WTC11 (cell line): Measurements from ENCODE around the gene TAF3. TPM values are rescaled to one million over a fixed set of nuclear protein-coding genes. Genes with fewer than 3 reads are reported as not detected.

ENCODE experiments used
- ATAC-seq: fragments of 200-7000 bp; cut with Tn5 transposase; 2 replicates; pipeline ENCODE4 v1.10.0; 2021; ENCODE audit warnings: mild to moderate bottlenecking, moderate library complexity
- CTCF ChIA-PET: fragments of 300-600 bp; sonication (Branson Sonifier 250); formaldehyde crosslinking; loops from one replicate; lab custom pipeline; 2021; ENCODE audit warnings: antibody characterized with exemption; lab: Charles Lee
- POLR2A ChIA-PET: fragments of 350-600 bp; sonication (Branson Sonifier 250); formaldehyde crosslinking; loops from one replicate; lab custom pipeline; 2021; ENCODE audit warnings: antibody characterized with exemption; lab: Charles Lee
- DNase-seq: peaks from one replicate; pipeline ENCODE4 v3.0.0; 2021; ENCODE audit warnings: low spot score
- H3K27ac Mint-ChIP-seq: 2 replicates; pipeline ENCODE4 v1.8.0; 2021; ENCODE audit warnings: mixed read lengths
- H3K27me3 Mint-ChIP-seq: 2 replicates; pipeline ENCODE4 v1.8.0; 2021; ENCODE audit warnings: low read depth, mild to moderate bottlenecking, moderate library complexity, mixed read lengths
- H3K36me3 Mint-ChIP-seq: 2 replicates; pipeline ENCODE4 v1.8.0; 2021; ENCODE audit warnings: mixed read lengths
- H3K4me1 Mint-ChIP-seq: 2 replicates; pipeline ENCODE4 v1.8.0; 2022; ENCODE audit warnings: mixed read lengths
- H3K4me3 Mint-ChIP-seq: 2 replicates; pipeline ENCODE4 v1.8.0; 2021; ENCODE audit warnings: mild to moderate bottlenecking, moderate library complexity, mixed read lengths
- H3K9me3 Mint-ChIP-seq: 2 replicates; pipeline ENCODE4 v1.8.0; 2021; ENCODE audit warnings: mixed read lengths
- ATF2 ChIP-seq: sonication (generic); formaldehyde crosslinking; IDR thresholded peaks from 2 replicates; pipeline ENCODE4 v1.8.1; 2022; ENCODE audit warnings: low read depth, missing genetic modification reagents, borderline replicate concordance
- CREM ChIP-seq: sonication (generic); formaldehyde crosslinking; IDR thresholded peaks from 2 replicates; pipeline ENCODE4 v1.8.1; 2022; ENCODE audit warnings: mild to moderate bottlenecking, missing genetic modification reagents, moderate library complexity
- E2F1 ChIP-seq: sonication (generic); formaldehyde crosslinking; IDR thresholded peaks from 2 replicates; pipeline ENCODE4 v1.8.0; 2022; ENCODE audit warnings: mild to moderate bottlenecking, missing genetic modification reagents
- E2F4 ChIP-seq: sonication (generic); formaldehyde crosslinking; IDR thresholded peaks from 2 replicates; pipeline ENCODE4 v1.8.1; 2022; ENCODE audit warnings: low read depth, mild to moderate bottlenecking, moderate library complexity, missing genetic modification reagents, borderline replicate concordance
- JAZF1 ChIP-seq: fragments of 250-450 bp; sonication (Bioruptor Pico); IDR thresholded peaks from 2 replicates; pipeline ENCODE4 v1.9.0; 2021; ENCODE audit warnings: moderate library complexity, mild to moderate bottlenecking, inconsistent platforms
- JUN ChIP-seq: sonication (generic); formaldehyde crosslinking; IDR thresholded peaks from 2 replicates; pipeline ENCODE4 v1.8.0; 2023; ENCODE audit warnings: mild to moderate bottlenecking, missing genetic modification reagents
- NFE2L1 ChIP-seq: sonication (generic); formaldehyde crosslinking; IDR thresholded peaks from 2 replicates; pipeline ENCODE4 v1.8.1; 2023; ENCODE audit warnings: missing genetic modification reagents
- NR3C1 ChIP-seq: sonication (generic); formaldehyde crosslinking; conservative IDR thresholded peaks from 2 replicates; pipeline ENCODE4 v1.8.1; 2023; ENCODE audit warnings: low read depth, mild to moderate bottlenecking, missing genetic modification reagents
- PREB ChIP-seq: sonication (generic); formaldehyde crosslinking; IDR thresholded peaks from 2 replicates; pipeline ENCODE4 v1.8.1; 2022; ENCODE audit warnings: mild to moderate bottlenecking, missing genetic modification reagents, moderate library complexity, borderline replicate concordance
- SP1 ChIP-seq: sonication (generic); formaldehyde crosslinking; conservative IDR thresholded peaks from 2 replicates; pipeline ENCODE4 v1.8.1; 2022; ENCODE audit warnings: missing genetic modification reagents
- USF1 ChIP-seq: sonication (generic); formaldehyde crosslinking; IDR thresholded peaks from 2 replicates; pipeline ENCODE4 v1.8.0; 2022; ENCODE audit warnings: mild to moderate bottlenecking, missing genetic modification reagents
- USF2 ChIP-seq: sonication (generic); formaldehyde crosslinking; IDR thresholded peaks from 2 replicates; pipeline ENCODE4 v1.8.1; 2023; ENCODE audit warnings: mild to moderate bottlenecking, missing genetic modification reagents, moderate library complexity
- ZBTB21 ChIP-seq: sonication (generic); formaldehyde crosslinking; IDR thresholded peaks from 2 replicates; pipeline ENCODE4 v1.8.1; 2023; ENCODE audit warnings: mild to moderate bottlenecking, missing genetic modification reagents, borderline replicate concordance
- ZBTB43 ChIP-seq: sonication (generic); formaldehyde crosslinking; IDR thresholded peaks from 2 replicates; pipeline ENCODE4 v1.8.1; 2023; ENCODE audit warnings: mild to moderate bottlenecking, missing genetic modification reagents
- ZNF121 ChIP-seq: sonication (generic); formaldehyde crosslinking; IDR thresholded peaks from 2 replicates; pipeline ENCODE4 v1.8.0; 2023; ENCODE audit warnings: missing genetic modification reagents
- ZNF232 ChIP-seq: sonication (generic); formaldehyde crosslinking; IDR thresholded peaks from 2 replicates; pipeline ENCODE4 v1.8.0; 2022; ENCODE audit warnings: mild to moderate bottlenecking, missing genetic modification reagents
- ZNF263 ChIP-seq: sonication (generic); formaldehyde crosslinking; IDR thresholded peaks from 2 replicates; pipeline ENCODE4 v1.8.1; 2022; ENCODE audit warnings: low read depth, mild to moderate bottlenecking, moderate library complexity, missing genetic modification reagents
- ZNF532 ChIP-seq: fragments of 250-450 bp; sonication (Bioruptor Pico); IDR thresholded peaks from 2 replicates; pipeline ENCODE4 v1.9.0; 2021; ENCODE audit warnings: mild to moderate bottlenecking, borderline replicate concordance
- ZNF671 ChIP-seq: fragments of 250-450 bp; sonication (Bioruptor Pico); IDR thresholded peaks from 2 replicates; pipeline ENCODE4 v1.8.0; 2021; ENCODE audit warnings: mild to moderate bottlenecking
- ZSCAN18 ChIP-seq: fragments of 250-450 bp; sonication (Bioruptor Pico); IDR thresholded peaks from 2 replicates; pipeline ENCODE4 v2.1.2; 2022; ENCODE audit warnings: mild to moderate bottlenecking, moderate library complexity
- total RNA-seq: library from RNA; stranded (reverse); gene quantifications from 3 replicates; pipeline ENCODE4 v1.2.3, GENCODE V29; 2021

TAF3 gene
- total RNA-seq, 1 experiment from 2014 or later: 8.9 TPM

GRCh38 chr10:7980196-7980595 lies 161.9 kb downstream of the TAF3 start (continued):
- TF ChIP-seq ZNF532 (CRISPR knock-in tag) (no peak), CREM (no peak), ZBTB43 (CRISPR knock-in tag) (no peak), SP1 (CRISPR knock-in tag) (no peak), ZNF263 (no peak), E2F1 (CRISPR knock-in tag) (no peak), ZNF671 (CRISPR knock-in tag) (no peak), ZSCAN18 (CRISPR knock-in tag) (no peak), ZNF121 (CRISPR knock-in tag) (no peak), USF1 (CRISPR knock-in tag) (no peak), ZNF232 (CRISPR knock-in tag) (no peak)

GRCh38 chr10:7982727-7983126 lies 164.4 kb downstream of the TAF3 start:
- Mint-ChIP-seq H3K9me3 (no peaks in the 10 kb centered on the region), H3K4me3 (no peak overlapping the region), H3K4me1 (peaks cover 6% of the 10 kb centered on the region), H3K36me3 (no peaks in the 10 kb centered on the region; the same call in none of the 2 replicates), H3K27me3 (no peaks in the 10 kb centered on the region), H3K27ac (no peak overlapping the region)
- ATAC-seq: no peak
- DNase-seq: no peak
- TF ChIP-seq E2F4 (CRISPR knock-in tag): no peak
- TF ChIP-seq JUN (CRISPR knock-in tag): no peak
- ChIA-PET CTCF (no interaction called here), POLR2A (no interaction called here)

- no peaks in the 10 kb centered on the region; the same call in 1 of the 2 replicates for H3K36me3 Mint-ChIP-seq
- POLR2A ChIA-PET: interaction anchor here (0.5 kb wide), 1 partner anchor 8 kb away, joined by 3 read pairs; no protein-coding TSS in a partner anchor
- no peaks in the 10 kb centered on the region for H3K27me3 Mint-ChIP-seq
- peaks cover 3% of the 10 kb centered on the region; the same call in 1 of the 2 replicates for H3K9me3 Mint-ChIP-seq
- peaks cover 6% of the 10 kb centered on the region for H3K4me1 Mint-ChIP-seq
- ATAC-seq (no peak), DNase-seq (no peak)
- no peak overlapping the region for H3K4me3 Mint-ChIP-seq
- CTCF ChIA-PET: no interaction called here
- H3K27ac Mint-ChIP-seq: no peak overlapping the region
- TF ChIP-seq NFE2L1 (no peak), USF2 (CRISPR knock-in tag) (no peak), ZBTB21 (CRISPR knock-in tag) (no peak), NR3C1 (CRISPR knock-in tag) (no peak), JAZF1 (CRISPR knock-in tag) (no peak), PREB (no peak), ATF2 (CRISPR knock-in tag) (no peak), SP1 (CRISPR knock-in tag) (no peak)
These were observed 166.0 kb downstream of the TAF3 start for GRCh38 chr10:7984325-7984724.
